MCF 10A (cell line): Measurements from ENCODE around the gene PIGL. TPM values are rescaled to one million over a fixed set of nuclear protein-coding genes. Genes with fewer than 3 reads are reported as not detected.

ENCODE experiments used
- BruUV-seq: library from RNA; stranded (reverse); fragments of 400-500 nt; replicated peaks from 2 replicates; lab custom pipeline; 2021; lab: Mats Ljungman, UMichigan
- CTCF ChIA-PET: fragments of 300-600 bp; sonication (Branson Sonifier 250); formaldehyde crosslinking; extraction: SDS; loops from one replicate; lab custom pipeline; 2021; ENCODE audit warnings: antibody characterized with exemption, inconsistent platforms; lab: Yijun Ruan, JAX
- POLR2A ChIA-PET: fragments of 300-600, 350-650 bp; sonication (Branson Sonifier 250); formaldehyde crosslinking; extraction: SDS; loops from one replicate; lab custom pipeline; 2020; ENCODE audit warnings: antibody characterized with exemption, inconsistent platforms; lab: Yijun Ruan, JAX
- DNase-seq: peaks from one replicate; pipeline ENCODE4 v3.0.0-alpha.2; 2018; ENCODE audit not compliant: unreplicated experiment
- H3K27ac Mint-ChIP-seq: one replicate; pipeline ENCODE4 v1.8.0; 2022; ENCODE audit warnings: mild to moderate bottlenecking, low read depth, mixed read lengths; ENCODE audit not compliant: unreplicated experiment
- H3K27me3 Mint-ChIP-seq: one replicate; pipeline ENCODE4 v1.8.0; 2022; ENCODE audit warnings: mixed read lengths; ENCODE audit not compliant: insufficient read depth, unreplicated experiment
- H3K36me3 Mint-ChIP-seq: one replicate; pipeline ENCODE4 v1.8.0; 2022; ENCODE audit warnings: mild to moderate bottlenecking, moderate library complexity, mixed read lengths; ENCODE audit not compliant: insufficient read depth, unreplicated experiment
- H3K4me1 Mint-ChIP-seq: one replicate; pipeline ENCODE4 v1.8.0; 2022; ENCODE audit warnings: mixed read lengths; ENCODE audit not compliant: insufficient read depth, unreplicated experiment
- H3K4me3 Mint-ChIP-seq: one replicate; pipeline ENCODE4 v1.8.0; 2022; ENCODE audit warnings: mild to moderate bottlenecking, moderate library complexity, mixed read lengths; ENCODE audit not compliant: unreplicated experiment
- H3K9me3 Mint-ChIP-seq: one replicate; pipeline ENCODE4 v1.8.0; 2022; ENCODE audit warnings: mixed read lengths; ENCODE audit not compliant: unreplicated experiment
- CTCF ChIP-seq: fragments of 200-600 bp; IDR thresholded peaks from one replicate; pipeline ENCODE4 v1.8.0; 2022; ENCODE audit warnings: antibody characterized with exemption, mild to moderate bottlenecking; ENCODE audit not compliant: unreplicated experiment
- intact Hi-C: fragments of 100-400 bp; cut with micrococcal nuclease; formaldehyde crosslinking; loops from 2 replicates; pipeline ENCODE4 v1.14.1; 2022
- total RNA-seq: library from RNA; stranded (reverse); gene quantifications from 2 replicates; pipeline ENCODE4 v1.2.3, GENCODE V29; 2022

PIGL gene
- total RNA-seq, 1 experiment from 2014 or later: 31.3 TPM

GRCh38 chr17:16283705-16284104 lies 66.7 kb downstream of the PIGL start:
- Mint-ChIP-seq H3K9me3 (no peaks in the 10 kb centered on the region), H3K27ac (no peak overlapping the region), H3K27me3 (no peaks in the 10 kb centered on the region), H3K36me3 (peaks cover 5% of the 10 kb centered on the region), H3K4me1 (peaks cover 35% of the 10 kb centered on the region), H3K4me3 (no peak overlapping the region)
- no TSS peak for BruUV-seq
- no peak for DNase-seq
- TF ChIP-seq CTCF: no peak
- ChIA-PET POLR2A (interaction anchor here (1.0 to 1.2 kb wide), 2 partner anchors 10 to 66 kb away, joined by 4 to 5 read pairs; partner anchors contain the start of gene PIGL), CTCF (no interaction called here)
- intact Hi-C loops: no loop called here

- H3K27ac Mint-ChIP-seq: peak overlapping the region; percentile 88
- TF ChIP-seq CTCF: no peak
- intact Hi-C loops: loop anchor here (1.0 to 5.0 kb wide), 2 partner anchors 56 to 68 kb away; partner anchors contain the start of genes NCOR1 and PIGL
- H3K36me3 Mint-ChIP-seq: peaks cover 5% of the 10 kb centered on the region
- DNase-seq: no peak
- no peaks in the 10 kb centered on the region for H3K9me3 Mint-ChIP-seq
- H3K4me1 Mint-ChIP-seq: peaks cover 35% of the 10 kb centered on the region
- no TSS peak for BruUV-seq
- POLR2A ChIA-PET: interaction anchor here (0.6 to 2.8 kb wide), 17 partner anchors 10 to 155 kb away, joined by 3 to 15 read pairs (median 3); partner anchors contain the start of genes CENPV, NCOR1 and PIGL
- peak overlapping the region; percentile 54 for H3K4me3 Mint-ChIP-seq
- CTCF ChIA-PET: interaction anchor here (0.7 to 1.2 kb wide), 3 partner anchors 12 to 154 kb away, joined by 3 to 4 read pairs (median 3); no protein-coding TSS in a partner anchor
- no peaks in the 10 kb centered on the region for H3K27me3 Mint-ChIP-seq
Observed at GRCh38 chr17:16285646-16286008, 68.6 kb downstream of the PIGL start.

GRCh38 chr17:16286009-16286946 lies 69.3 kb downstream of the PIGL start:
- POLR2A ChIA-PET: interaction anchor here (0.6 to 2.8 kb wide), 18 partner anchors 9 to 155 kb away, joined by 3 to 15 read pairs (median 4); partner anchors contain the start of genes CENPV, NCOR1 and PIGL
- intact Hi-C loops: loop anchor here (1.0 to 5.0 kb wide), 2 partner anchors 57 to 69 kb away; partner anchors contain the start of genes NCOR1 and PIGL
- DNase-seq: peak; percentile 96
- Mint-ChIP-seq H3K4me3 (peak overlapping the region; percentile 54), H3K4me1 (peaks cover 35% of the 10 kb centered on the region), H3K36me3 (peaks cover 5% of the 10 kb centered on the region), H3K9me3 (no peaks in the 10 kb centered on the region), H3K27ac (peak overlapping the region; percentile 88), H3K27me3 (no peaks in the 10 kb centered on the region)
- BruUV-seq: TSS peak; percentile 67
- CTCF ChIA-PET: interaction anchor here (0.7 to 1.2 kb wide), 5 partner anchors 13 to 1546 kb away, joined by 3 to 4 read pairs (median 3); no protein-coding TSS in a partner anchor
- TF ChIP-seq CTCF: no peak
